Measurements from ENCODE around the gene PCNX3. TPM values are rescaled to one million over a fixed set of nuclear protein-coding genes. Genes with fewer than 3 reads are reported as not detected.

PCNX3 gene
- total and polyA plus RNA-seq, 2 of the 4 experiments (the other 2 are of a cell fraction), result 5.6 to 33.2 TPM

DNA sequence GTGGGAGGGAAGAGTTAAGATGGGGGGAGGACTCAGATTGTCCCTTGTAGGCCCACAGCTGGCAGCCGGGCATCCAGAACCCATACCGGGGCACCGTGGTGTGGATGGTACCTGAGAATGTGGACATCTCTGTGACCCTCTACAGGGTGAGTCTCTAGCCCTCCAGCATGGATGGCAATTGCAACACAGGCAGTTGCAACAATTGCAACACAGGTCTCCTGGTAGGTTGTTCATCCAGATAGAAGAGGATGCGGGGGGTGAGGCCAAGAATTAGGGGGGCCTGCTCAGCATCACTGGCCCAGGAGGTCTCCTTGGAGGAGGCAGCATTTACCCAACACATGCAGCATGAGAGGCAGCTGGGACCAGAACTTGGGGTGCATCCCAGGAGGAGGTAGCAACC, 36.3 kb upstream of the PCNX3 start:
- peak; percentile 59 for TF ChIP-seq CEBPB (IDR thresholded peaks at IDR 0.05; ENCODE audit: low read depth, low read length)
- no peak for TF ChIP-seq RCOR1 (IDR thresholded peaks at IDR 0.05; ENCODE audit: insufficient replicate concordance, low read length)
- in situ Hi-C loops (cut with MboI; ENCODE audit: low sequenced_read_pairs), result no loop called here
- DNase-seq (no peak), ATAC-seq (ENCODE audit: low read depth) (no peak)
- Histone ChIP-seq H3K4me1 (ENCODE audit: control insufficient read depth, insufficient read depth, low read length) (peaks cover 26% of the 10 kb centered on the region), H4K20me1 (ENCODE audit: insufficient read depth, low read length) (peaks cover 12% of the 10 kb centered on the region), H3K9me1 (ENCODE audit: insufficient read depth, low read length) (peaks cover 8% of the 10 kb centered on the region), H2AK5ac (ENCODE audit: low read depth, low read length) (no peak overlapping the region), H2BK15ac (ENCODE audit: low read depth, low read length) (no peak overlapping the region), H3K4ac (ENCODE audit: low read depth, low read length) (no peak overlapping the region), H3K14ac (replicated peaks; ENCODE audit: low read depth, low read length) (no peak overlapping the region), H2AK9ac (replicated peaks; ENCODE audit: low read depth, low read length, poor library complexity) (no peak overlapping the region), H3K23ac (ENCODE audit: low read depth, low read length) (no peak overlapping the region), H3K18ac (ENCODE audit: low read depth, low read length) (no peak overlapping the region), H4K8ac (ENCODE audit: low read depth in 2 of 2, low read length in 2 of 2) (no peak overlapping the region), H3K4me2 (ENCODE audit: low read depth, low read length) (no peak overlapping the region), H4K5ac (ENCODE audit: low read depth, low read length) (no peak overlapping the region), H3K79me1 (ENCODE audit: low read depth in 1 of 2, low read length in 2 of 2) (peaks cover 20 to 48% of the 10 kb centered on the region in 2 experiments; a peak in 3 of 4 replicates), H3K27me3 (ENCODE audit: control insufficient read depth, insufficient read depth, low read length) (no peaks in the 10 kb centered on the region), H2BK5ac (ENCODE audit: low read depth, low read length, poor library complexity, severe bottlenecking) (no peak overlapping the region), H3K56ac (ENCODE audit: extremely low read depth, insufficient read depth, low read length) (no peak overlapping the region), H3K36me3 (ENCODE audit: control insufficient read depth, insufficient read depth, low read length) (peaks cover 33% of the 10 kb centered on the region; the same call in 1 of the 2 replicates), H2BK120ac (ENCODE audit: low read depth, low read length) (no peak overlapping the region), H3K9ac (ENCODE audit: low read depth, low read length) (no peak overlapping the region), H3K4me3 (ENCODE audit: insufficient read depth, low read depth, low read length) (no peak overlapping the region), H4K91ac (ENCODE audit: insufficient read depth, low read depth, low read length) (no peak overlapping the region), H3K9me3 (ENCODE audit: control insufficient read depth, insufficient read depth, low read length) (no peaks in the 10 kb centered on the region), H3K27ac (ENCODE audit: insufficient read depth, low read length) (no peak overlapping the region), H2AFZ (replicated peaks; ENCODE audit: low read length, poor library complexity) (no peak overlapping the region), H2BK20ac (ENCODE audit: low read depth, low read length) (no peak overlapping the region)
- 100% methylated on average over 1 of the region's 4 CpGs; no CpG with 5 or more reads in 1 of the 2 experiments for WGBS, 2 experiments (ENCODE audit: extremely low coverage in 2 of 2, insufficient read length in 1 of 2)
- ChIA-PET POLR2A (ENCODE audit: unreplicated experiment) (no interaction called here), CTCF (no interaction called here)
- dilution Hi-C loops (cut with HindIII; ENCODE audit: low sequenced_read_pairs, unreplicated experiment), result no loop called here
- intact Hi-C loops (cut with micrococcal nuclease), result no loop called here
- BruUV-seq (replicated peaks), result no TSS peak
